HepG2 (cell line): ENCODE measurements around the gene SORBS2. TPM values are rescaled to one million over a fixed set of nuclear protein-coding genes. Genes with fewer than 3 reads are reported as not detected.

Experiments
- EED ChIP-seq: sonication (generic); formaldehyde crosslinking; IDR thresholded peaks from 2 replicates; pipeline ENCODE4 v1.5.0; 2020; ENCODE audit warnings: mild to moderate bottlenecking, missing genetic modification reagents
- GABPA ChIP-seq, 2 experiments: IDR thresholded peaks; 2 replicates each; pipeline ENCODE4 v1.6.1; 2011 to 2016; ENCODE audit warnings: low read depth in 2 of 2, low read length in 1 of 2, missing biosample characterization in 1 of 2, missing genetic modification characterization in 1 of 2
- GATAD2A ChIP-seq: IDR thresholded peaks from 2 replicates; pipeline ENCODE4 v1.6.1; 2016
- LCORL ChIP-seq, 2 experiments: fragments of 450-650 bp in 1 of 2; sonication (generic) in 1 of 2; formaldehyde crosslinking in 1 of 2; IDR thresholded peaks; 2 replicates each; pipeline versions ENCODE4 v1.5.0 to v1.6.1; 2017 to 2020; ENCODE audit warnings: antibody characterized with exemption in 1 of 2, missing genetic modification reagents in 1 of 2
- MAX ChIP-seq: IDR thresholded peaks from 2 replicates; pipeline ENCODE4 v1.6.1; 2012; ENCODE audit warnings: inconsistent platforms
- MBD4 ChIP-seq: IDR thresholded peaks from 2 replicates; pipeline ENCODE4 v1.6.1; 2012; ENCODE audit warnings: low read length, inconsistent platforms, borderline replicate concordance
- MEIS1 ChIP-seq: sonication (generic); formaldehyde crosslinking; IDR thresholded peaks from 2 replicates; pipeline ENCODE4 v1.9.0; 2021; ENCODE audit warnings: mild to moderate bottlenecking, missing genetic modification reagents, moderate library complexity, borderline replicate concordance
- NAIF1 ChIP-seq: sonication (generic); formaldehyde crosslinking; IDR thresholded peaks from 2 replicates; pipeline ENCODE4 v1.5.0; 2020; ENCODE audit warnings: mild to moderate bottlenecking, missing genetic modification reagents, borderline replicate concordance
- SP1 ChIP-seq, 2 experiments: fragments of 450-650 bp in 1 of 2; sonication (generic) in 1 of 2; formaldehyde crosslinking in 1 of 2; IDR thresholded peaks; 2 replicates each; pipeline versions ENCODE4 v1.4.0 to v1.6.1; 2016 to 2020; ENCODE audit warnings: missing genetic modification reagents in 1 of 2
- YY1 ChIP-seq: IDR thresholded peaks from 2 replicates; pipeline ENCODE4 v1.6.1; 2011; ENCODE audit warnings: low read length, low read depth, moderate library complexity, mild to moderate bottlenecking; ENCODE audit not compliant: insufficient read depth, insufficient replicate concordance
- ZBTB38 ChIP-seq: sonication (generic); formaldehyde crosslinking; IDR thresholded peaks from 2 replicates; pipeline ENCODE4 v1.5.1; 2020; ENCODE audit warnings: mild to moderate bottlenecking, missing genetic modification reagents
- ZBTB40 ChIP-seq, 2 experiments: fragments of 450-650 bp in 1 of 2; sonication (generic) in 1 of 2; formaldehyde crosslinking in 1 of 2; IDR thresholded peaks; 2 replicates each; pipeline versions ENCODE4 v1.6.1 to v1.8.0; 2016 to 2022; ENCODE audit warnings: antibody characterized with exemption in 1 of 2, mild to moderate bottlenecking in 1 of 2, missing genetic modification reagents in 1 of 2
- ZBTB8A ChIP-seq: sonication (generic); formaldehyde crosslinking; IDR thresholded peaks from 2 replicates; pipeline ENCODE4 v1.4.0; 2020; ENCODE audit warnings: mild to moderate bottlenecking, low read depth, missing genetic modification reagents, borderline replicate concordance
- ZNF607 ChIP-seq: sonication (generic); formaldehyde crosslinking; IDR thresholded peaks from 2 replicates; pipeline ENCODE4 v1.5.1; 2020; ENCODE audit warnings: missing genetic modification reagents, mild to moderate bottlenecking, borderline replicate concordance
- ZNF781 ChIP-seq: sonication (generic); formaldehyde crosslinking; IDR thresholded peaks from 2 replicates; pipeline ENCODE4 v1.5.1; 2020; ENCODE audit warnings: borderline replicate concordance, mild to moderate bottlenecking, missing genetic modification reagents; ENCODE audit errors: not compliant biosample characterization
- polyA plus RNA-seq, 8 experiments: library from polyadenylated mRNA; depleted of rRNA in 3 of 8; stranded (reverse) in 7 of 8; unstranded in 1 of 8; fragments of >200 nt; fragmentation: Illumina TruSeq in 4 of 8; extraction: Trizol in 4 of 8; gene quantifications; 2 replicates each; pipeline versions ENCODE4 v1.2.1 to v1.2.3, GENCODE V29; 2011 to 2016; ENCODE audit warnings: low read depth in 4 of 8, missing spikeins in 1 of 8, mixed read lengths in 1 of 8; ENCODE audit not compliant: insufficient read depth in 1 of 8
- total RNA-seq, 5 experiments: library from RNA; depleted of rRNA; stranded (reverse); fragments of >200 nt; fragmentation: Illumina TruSeq; extraction: Trizol; gene quantifications; 2 replicates each; pipeline ENCODE4 v1.2.3, GENCODE V29; 2016; ENCODE audit warnings: low read depth in 1 of 5
- TF ChIP-seq, protein P1 (sequence below): sonication (generic); formaldehyde crosslinking; IDR thresholded peaks from 2 replicates; pipeline ENCODE4 v1.8.0; 2023; ENCODE audit warnings: mild to moderate bottlenecking, missing genetic modification reagents

Gene SORBS2
- total and polyA plus RNA-seq, 2 of the 13 experiments (the other 11 are each of a cell fraction or from before 2014, with no cell fraction given), result 25.0 to 80.5 TPM

GRCh38 chr4:185811509-185812364, at the start of gene SORBS2 (continued):
- TF ChIP-seq ZNF781 (CRISPR knock-in tag) (peak; percentile 54), MAX (peak; percentile 65; the same call in 1 of the 2 replicates), ZBTB38 (CRISPR knock-in tag) (peak; percentile 39; the same call in 1 of the 2 replicates), ZNF607 (peak; percentile 30; the same call in 1 of the 2 replicates), GATAD2A (CRISPR knock-in tag) (no peak), MBD4 (peak; percentile 61; the same call in 1 of the 2 replicates), NAIF1 (peak; percentile 82; the same call in 1 of the 2 replicates), MEIS1 (CRISPR knock-in tag) (no peak), GABPA (IDR thresholded peaks at IDR 0.05; ENCODE audit: low read depth, low read length) (no peak), GABPA (CRISPR knock-in tag; IDR thresholded peaks at IDR 0.05; ENCODE audit: low read depth) (peak; percentile 37; the same call in 1 of the 2 replicates), ZBTB40 (IDR thresholded peaks at IDR 0.05) (no peak), ZBTB40 (CRISPR knock-in tag; IDR thresholded peaks at IDR 0.05) (0 out of 2 replicates have a peak, but pooled peaks have one; percentile 65), YY1 (peak; percentile 79), EED (peak; percentile 91), SP1 (IDR thresholded peaks at IDR 0.05) (no peak), SP1 (CRISPR knock-in tag; IDR thresholded peaks at IDR 0.05) (no peak), LCORL (IDR thresholded peaks at IDR 0.05) (no peak), LCORL (CRISPR knock-in tag; IDR thresholded peaks at IDR 0.05) (peak; percentile 52; the same call in 1 of the 2 replicates), ZBTB8A (CRISPR knock-in tag) (no peak)
- TF ChIP-seq, protein P1, sequence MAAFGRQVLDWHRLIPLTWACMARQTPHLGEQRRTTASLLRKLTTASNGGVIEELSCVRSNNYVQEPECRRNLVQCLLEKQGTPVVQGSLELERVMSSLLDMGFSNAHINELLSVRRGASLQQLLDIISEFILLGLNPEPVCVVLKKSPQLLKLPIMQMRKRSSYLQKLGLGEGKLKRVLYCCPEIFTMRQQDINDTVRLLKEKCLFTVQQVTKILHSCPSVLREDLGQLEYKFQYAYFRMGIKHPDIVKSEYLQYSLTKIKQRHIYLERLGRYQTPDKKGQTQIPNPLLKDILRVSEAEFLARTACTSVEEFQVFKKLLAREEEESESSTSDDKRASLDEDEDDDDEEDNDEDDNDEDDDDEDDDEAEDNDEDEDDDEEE (CRISPR knock-in tag), result peak; percentile 42; the same call in 1 of the 2 replicates
